HL-60 (cell line): ENCODE results near the gene UNKL.

Experiments used
- DNase-seq, 2 experiments: peaks; one replicate each; pipeline ENCODE4 v3.0.0-alpha.2; 2010 to 2020; ENCODE audit warnings: low read depth in 1 of 2, low spot score in 1 of 2
- H3K27ac ChIP-seq: fragments of 250-450 bp; sonication (Bioruptor Pico); replicated peaks from 2 replicates; pipeline ENCODE4 v1.5.1; 2020; ENCODE audit warnings: mild to moderate bottlenecking, moderate library complexity
- H3K27me3 ChIP-seq: fragments of 250-450 bp; sonication (Bioruptor Pico); 2 replicates; pipeline ENCODE4 v1.5.1; 2021; ENCODE audit warnings: mild to moderate bottlenecking, moderate library complexity; ENCODE audit not compliant: insufficient read depth, poor library complexity, severe bottlenecking
- H3K4me3 ChIP-seq: replicated peaks from 2 replicates; pipeline ENCODE4 v1.5.1; 2011; ENCODE audit warnings: mild to moderate bottlenecking, control low read depth, low read length; ENCODE audit not compliant: insufficient read depth
- GABPA ChIP-seq: IDR thresholded peaks from 2 replicates; pipeline ENCODE4 v1.6.1; 2012; ENCODE audit warnings: low read depth
- POLR2AphosphoS5 ChIP-seq: IDR thresholded peaks from 2 replicates; pipeline ENCODE4 v1.6.1; 2012; ENCODE audit warnings: low read depth
- SPI1 ChIP-seq: IDR thresholded peaks from 2 replicates; pipeline ENCODE4 v1.6.1; 2012; ENCODE audit warnings: low read depth, mild to moderate bottlenecking, borderline replicate concordance
- TF ChIP-seq, protein P1 (sequence below): IDR thresholded peaks from one replicate; pipeline ENCODE4 v1.5.1; 2011; ENCODE audit warnings: low read length, control low read depth, inconsistent platforms; ENCODE audit not compliant: insufficient read depth
- TF ChIP-seq, protein P2 (sequence below): IDR thresholded peaks from 2 replicates; pipeline ENCODE4 v1.6.1; 2012; ENCODE audit warnings: low read depth; ENCODE audit not compliant: insufficient replicate concordance

Gene UNKL

DNA sequence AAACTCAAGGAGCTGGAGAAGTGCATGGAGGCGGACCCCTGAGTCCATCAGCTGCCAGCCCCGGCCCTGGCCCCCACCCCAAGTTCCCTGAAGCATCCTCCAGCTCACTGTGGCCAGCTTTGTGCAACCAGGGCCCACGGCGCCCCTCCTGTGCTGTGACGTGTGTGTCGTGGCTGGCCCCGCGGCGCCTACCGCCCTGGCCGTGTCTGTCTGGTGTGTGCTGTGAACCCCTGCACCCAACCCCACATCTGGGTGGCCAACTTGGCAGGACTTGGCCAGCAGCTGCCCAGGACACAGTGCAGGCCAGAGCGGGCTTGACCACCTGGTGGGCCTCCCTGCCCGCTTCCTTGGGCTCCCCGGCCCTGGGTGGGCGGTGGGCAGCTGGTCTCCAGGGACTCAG is 66.1 kb downstream of the UNKL start:
- Histone ChIP-seq H3K4me3 (no peak overlapping the region), H3K27me3 (peaks cover 2% of the 10 kb centered on the region), H3K27ac (no peak overlapping the region)
- TF ChIP-seq, protein P1, sequence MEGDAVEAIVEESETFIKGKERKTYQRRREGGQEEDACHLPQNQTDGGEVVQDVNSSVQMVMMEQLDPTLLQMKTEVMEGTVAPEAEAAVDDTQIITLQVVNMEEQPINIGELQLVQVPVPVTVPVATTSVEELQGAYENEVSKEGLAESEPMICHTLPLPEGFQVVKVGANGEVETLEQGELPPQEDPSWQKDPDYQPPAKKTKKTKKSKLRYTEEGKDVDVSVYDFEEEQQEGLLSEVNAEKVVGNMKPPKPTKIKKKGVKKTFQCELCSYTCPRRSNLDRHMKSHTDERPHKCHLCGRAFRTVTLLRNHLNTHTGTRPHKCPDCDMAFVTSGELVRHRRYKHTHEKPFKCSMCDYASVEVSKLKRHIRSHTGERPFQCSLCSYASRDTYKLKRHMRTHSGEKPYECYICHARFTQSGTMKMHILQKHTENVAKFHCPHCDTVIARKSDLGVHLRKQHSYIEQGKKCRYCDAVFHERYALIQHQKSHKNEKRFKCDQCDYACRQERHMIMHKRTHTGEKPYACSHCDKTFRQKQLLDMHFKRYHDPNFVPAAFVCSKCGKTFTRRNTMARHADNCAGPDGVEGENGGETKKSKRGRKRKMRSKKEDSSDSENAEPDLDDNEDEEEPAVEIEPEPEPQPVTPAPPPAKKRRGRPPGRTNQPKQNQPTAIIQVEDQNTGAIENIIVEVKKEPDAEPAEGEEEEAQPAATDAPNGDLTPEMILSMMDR = no peak
- TF ChIP-seq GABPA = no peak
- no peak for TF ChIP-seq SPI1
- TF ChIP-seq, protein P2, sequence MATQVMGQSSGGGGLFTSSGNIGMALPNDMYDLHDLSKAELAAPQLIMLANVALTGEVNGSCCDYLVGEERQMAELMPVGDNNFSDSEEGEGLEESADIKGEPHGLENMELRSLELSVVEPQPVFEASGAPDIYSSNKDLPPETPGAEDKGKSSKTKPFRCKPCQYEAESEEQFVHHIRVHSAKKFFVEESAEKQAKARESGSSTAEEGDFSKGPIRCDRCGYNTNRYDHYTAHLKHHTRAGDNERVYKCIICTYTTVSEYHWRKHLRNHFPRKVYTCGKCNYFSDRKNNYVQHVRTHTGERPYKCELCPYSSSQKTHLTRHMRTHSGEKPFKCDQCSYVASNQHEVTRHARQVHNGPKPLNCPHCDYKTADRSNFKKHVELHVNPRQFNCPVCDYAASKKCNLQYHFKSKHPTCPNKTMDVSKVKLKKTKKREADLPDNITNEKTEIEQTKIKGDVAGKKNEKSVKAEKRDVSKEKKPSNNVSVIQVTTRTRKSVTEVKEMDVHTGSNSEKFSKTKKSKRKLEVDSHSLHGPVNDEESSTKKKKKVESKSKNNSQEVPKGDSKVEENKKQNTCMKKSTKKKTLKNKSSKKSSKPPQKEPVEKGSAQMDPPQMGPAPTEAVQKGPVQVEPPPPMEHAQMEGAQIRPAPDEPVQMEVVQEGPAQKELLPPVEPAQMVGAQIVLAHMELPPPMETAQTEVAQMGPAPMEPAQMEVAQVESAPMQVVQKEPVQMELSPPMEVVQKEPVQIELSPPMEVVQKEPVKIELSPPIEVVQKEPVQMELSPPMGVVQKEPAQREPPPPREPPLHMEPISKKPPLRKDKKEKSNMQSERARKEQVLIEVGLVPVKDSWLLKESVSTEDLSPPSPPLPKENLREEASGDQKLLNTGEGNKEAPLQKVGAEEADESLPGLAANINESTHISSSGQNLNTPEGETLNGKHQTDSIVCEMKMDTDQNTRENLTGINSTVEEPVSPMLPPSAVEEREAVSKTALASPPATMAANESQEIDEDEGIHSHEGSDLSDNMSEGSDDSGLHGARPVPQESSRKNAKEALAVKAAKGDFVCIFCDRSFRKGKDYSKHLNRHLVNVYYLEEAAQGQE = no peak
- no peak for TF ChIP-seq POLR2AphosphoS5
- DNase-seq = no peak

GRCh38 chr16:1347962-1348361 is 66.5 kb downstream of the UNKL start:
- TF ChIP-seq POLR2AphosphoS5 = no peak
- TF ChIP-seq, protein P1 = no peak
- TF ChIP-seq GABPA = no peak
- TF ChIP-seq SPI1 = no peak
- TF ChIP-seq, protein P2 = no peak
- H3K27me3 ChIP-seq = peaks cover 4% of the 10 kb centered on the region
- no peak overlapping the region for H3K27ac ChIP-seq

DNA sequence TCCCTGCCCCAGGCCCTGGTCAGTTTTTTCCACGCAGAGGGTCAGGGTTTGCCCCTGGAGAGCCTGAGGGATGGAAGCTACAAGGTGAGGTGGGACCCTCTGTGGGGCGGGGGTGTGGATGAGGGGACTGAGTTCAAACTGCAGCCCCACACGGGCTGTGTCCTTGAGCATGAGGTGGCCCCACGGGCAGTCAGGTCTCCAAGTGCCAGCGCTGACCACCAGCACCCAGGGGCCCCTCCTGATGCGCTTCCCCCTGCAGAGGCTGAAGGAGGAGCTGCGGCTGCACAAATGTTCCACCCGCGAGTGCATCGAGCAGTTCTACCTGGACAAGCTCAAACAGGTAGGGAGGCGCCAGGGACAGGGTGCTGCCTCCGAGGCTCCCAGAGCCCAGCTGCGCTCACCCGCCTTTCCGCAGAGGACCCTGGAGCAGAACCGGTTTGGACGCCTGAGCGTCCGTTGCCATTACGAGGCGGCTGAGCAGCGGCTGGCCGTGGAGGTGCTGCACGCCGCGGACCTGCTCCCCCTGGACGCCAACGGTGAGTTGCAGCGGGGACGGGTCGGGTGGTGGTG is 67.1 kb downstream of the UNKL start:
- no peak overlapping the region for H3K27ac ChIP-seq
- DNase-seq = no peak
- H3K27me3 ChIP-seq = peaks cover 4% of the 10 kb centered on the region
- TF ChIP-seq POLR2AphosphoS5 (no peak), SPI1 (no peak), GABPA (no peak)
- TF ChIP-seq, protein P2 = no peak
- TF ChIP-seq, protein P1 = no peak
- H3K4me3 ChIP-seq = no peak overlapping the region

More at GRCh38 chr16:1347962-1348361, 66.5 kb downstream of the UNKL start:
- H3K4me3 ChIP-seq = no peak overlapping the region
- DNase-seq = no peak
